BE2C (cell line): ENCODE results near the gene ARGLU1.

ENCODE experiments used
- DNase-seq: peaks from one replicate; pipeline ENCODE4 v3.0.0-alpha.2; 2020
- H3K27me3 ChIP-seq: fragments of 250-450 bp; sonication (Bioruptor Pico); 2 replicates; pipeline ENCODE4 v1.5.1; 2020; ENCODE audit warnings: mild to moderate bottlenecking
- H3K36me3 ChIP-seq: fragments of 250-450 bp; sonication (Bioruptor Pico); 2 replicates; pipeline ENCODE4 v1.5.1; 2020; ENCODE audit warnings: mild to moderate bottlenecking
- H3K4me1 ChIP-seq: fragments of 250-450 bp; sonication (Bioruptor Pico); 2 replicates; pipeline ENCODE4 v1.5.1; 2020
- H3K4me3 ChIP-seq: 2 replicates; pipeline ENCODE4 v1.5.1; 2011; ENCODE audit warnings: low read depth, low read length
- H3K9me3 ChIP-seq: fragments of 250-450 bp; sonication (Bioruptor Pico); 2 replicates; pipeline ENCODE4 v1.5.1; 2020
- CTCF ChIP-seq: IDR thresholded peaks from 2 replicates; pipeline ENCODE4 v1.5.1; 2012; ENCODE audit warnings: mild to moderate bottlenecking, low read depth, low read length

The ARGLU1 gene

DNA sequence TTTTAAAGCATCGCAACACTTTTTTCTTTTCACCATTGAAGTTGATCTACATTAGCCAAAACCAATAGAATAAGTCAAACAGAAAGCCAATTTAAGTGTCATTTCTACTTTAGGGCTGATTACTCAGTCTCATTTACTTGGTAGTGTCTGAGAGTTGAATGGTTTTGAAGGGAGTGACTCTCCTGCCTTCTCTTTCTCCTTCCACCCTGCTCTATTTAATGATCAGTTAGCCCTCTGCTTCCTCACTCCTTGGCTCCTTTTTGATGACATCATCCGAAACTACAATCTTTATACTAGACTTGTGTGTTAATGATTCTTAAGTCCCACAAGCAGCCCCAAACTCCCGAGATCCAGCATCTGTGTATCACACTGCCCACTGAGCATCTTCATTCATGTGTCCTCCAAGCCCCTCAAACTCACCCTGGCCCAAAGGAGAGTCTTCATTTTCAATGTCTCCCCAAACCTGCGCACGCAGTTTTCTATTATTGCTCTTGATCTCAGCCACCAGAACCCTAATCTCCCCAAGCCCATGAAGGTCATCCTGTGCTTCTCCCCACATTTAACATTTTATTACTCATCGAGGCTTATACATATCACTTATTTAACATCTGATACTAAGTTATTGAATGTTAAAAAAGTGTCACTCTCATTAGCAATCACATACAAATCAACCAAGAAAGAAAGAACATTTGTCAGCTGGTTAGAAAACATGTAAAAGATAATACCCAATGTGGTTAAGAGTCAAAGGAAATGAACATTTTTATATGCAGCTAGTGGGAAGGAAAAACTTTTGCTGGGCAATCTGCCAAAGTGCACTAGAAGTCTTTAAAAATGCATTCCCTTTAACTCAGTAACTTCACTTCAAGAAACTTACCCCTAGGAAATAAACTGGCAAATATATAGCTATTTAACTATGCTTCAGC, 32.2 kb upstream of the ARGLU1 start:
- H3K27me3 ChIP-seq, result no peaks in the 10 kb centered on the region
- no peaks in the 10 kb centered on the region for H3K4me1 ChIP-seq
- TF ChIP-seq CTCF, result no peak
- DNase-seq, result no peak
- H3K9me3 ChIP-seq, result no peaks in the 10 kb centered on the region
- no peaks in the 10 kb centered on the region for H3K36me3 ChIP-seq
- no peak overlapping the region for H3K4me3 ChIP-seq

- no peaks in the 10 kb centered on the region for H3K9me3 ChIP-seq
- DNase-seq, result no peak
- no peaks in the 10 kb centered on the region for H3K36me3 ChIP-seq
- no peak for TF ChIP-seq CTCF
- no peak overlapping the region for H3K4me3 ChIP-seq
- H3K4me1 ChIP-seq, result no peaks in the 10 kb centered on the region
- no peaks in the 10 kb centered on the region for H3K27me3 ChIP-seq
These were observed 29.9 kb upstream of the ARGLU1 start for GRCh38 chr13:106597749-106598395.

- TF ChIP-seq CTCF, result no peak
- no peaks in the 10 kb centered on the region for H3K4me1 ChIP-seq
- DNase-seq, result no peak
- H3K9me3 ChIP-seq, result no peaks in the 10 kb centered on the region
- no peak overlapping the region for H3K4me3 ChIP-seq
- H3K36me3 ChIP-seq, result no peaks in the 10 kb centered on the region
- no peaks in the 10 kb centered on the region for H3K27me3 ChIP-seq
These were observed 29.2 kb upstream of the ARGLU1 start for GRCh38 chr13:106597186-106597585.

DNA sequence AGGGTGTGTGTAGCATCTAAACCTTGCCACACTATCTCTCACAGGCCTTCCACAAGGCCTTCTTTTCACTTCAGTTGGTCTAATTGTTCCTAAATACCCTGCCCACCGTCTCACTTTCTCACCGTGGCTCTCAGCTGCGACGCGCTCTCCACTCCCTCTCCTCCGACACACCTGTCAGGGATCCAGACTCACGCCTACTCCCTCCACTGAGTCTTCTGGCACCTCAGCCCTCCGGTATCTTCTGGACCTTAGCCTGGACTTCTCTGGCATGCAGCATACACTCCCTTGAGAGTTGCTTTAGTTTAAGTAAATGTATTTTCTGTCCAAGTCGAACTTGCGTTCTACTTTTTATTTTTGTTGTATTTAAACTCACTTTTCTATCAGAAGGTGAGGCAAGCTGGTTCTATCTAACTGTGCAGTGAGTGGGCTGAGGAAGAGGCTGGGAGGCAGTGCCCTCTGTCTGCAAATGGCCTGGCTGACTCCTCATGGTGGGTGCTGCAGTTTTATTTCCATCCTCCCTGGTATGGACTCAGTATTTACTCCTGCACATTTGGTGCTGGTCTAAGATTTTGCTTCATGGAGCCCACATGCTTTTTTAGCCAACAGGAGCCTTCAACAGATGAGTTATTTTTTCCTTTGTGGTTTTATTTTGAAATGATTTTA, 28.5 kb upstream of the ARGLU1 start:
- Histone ChIP-seq H3K9me3 (no peaks in the 10 kb centered on the region), H3K4me1 (no peaks in the 10 kb centered on the region), H3K4me3 (no peak overlapping the region), H3K36me3 (no peaks in the 10 kb centered on the region), H3K27me3 (no peaks in the 10 kb centered on the region)
- TF ChIP-seq CTCF, result no peak
- no peak for DNase-seq

GRCh38 chr13:106595625-106596024, 27.7 kb upstream of the ARGLU1 start:
- TF ChIP-seq CTCF, result no peak
- DNase-seq, result no peak
- H3K4me3 ChIP-seq, result no peak overlapping the region
- H3K36me3 ChIP-seq, result no peaks in the 10 kb centered on the region
- no peaks in the 10 kb centered on the region for H3K27me3 ChIP-seq
- no peaks in the 10 kb centered on the region for H3K9me3 ChIP-seq
- no peaks in the 10 kb centered on the region for H3K4me1 ChIP-seq
